Esophagus mucosa (tissue), 1 donor: ENCODE data around the gene KRT20. TPM values are rescaled to one million over a fixed set of nuclear protein-coding genes. Genes with fewer than 3 reads are reported as not detected.
"Not testable (repeated sequence)": the region's sequence is repeated elsewhere in the genome, so short reads cannot be mapped to it uniquely, and the experiment has no call there.

Experiments
- ATAC-seq: fragments of 200-7000 bp; cut with Tn5 transposase; one replicate; pipeline ENCODE4 v1.9.1; 2020
- total RNA-seq: library from RNA; stranded (reverse); gene quantifications from one replicate; pipeline ENCODE4 v1.2.4, GENCODE V29; 2023
- donor health status: DM: yes; HTN: yes; CAD: no.

Gene KRT20
- total RNA-seq, 1 donor from 2014 or later = 0.20 TPM

GRCh38 chr17:40896916-40897455, 11.9 kb upstream of the KRT20 start:
- ATAC-seq = no peak

GRCh38 chr17:40895106-40895730, 10.2 kb upstream of the KRT20 start:
- no peak for ATAC-seq

- no peak for ATAC-seq
Observed at GRCh38 chr17:40888196-40888720, 3.2 kb upstream of the KRT20 start.

GRCh38 chr17:40886090-40886489, 1.0 kb upstream of the KRT20 start:
- ATAC-seq = no peak

GRCh38 chr17:40883626-40884334, 1.3 kb downstream of the KRT20 start:
- ATAC-seq = no peak

GRCh38 chr17:40883031-40883430, 2.0 kb downstream of the KRT20 start:
- ATAC-seq = no peak

- ATAC-seq = no peak
Observed at GRCh38 chr17:40879026-40879425, 6.0 kb downstream of the KRT20 start.

GRCh38 chr17:40878044-40878443, 7.0 kb downstream of the KRT20 start:
- ATAC-seq = no peak

GRCh38 chr17:40873801-40874200, 11.2 kb downstream of the KRT20 start:
- no peak for ATAC-seq

- ATAC-seq = no peak
Observed at GRCh38 chr17:40873255-40873654, 11.8 kb downstream of the KRT20 start.

GRCh38 chr17:40872416-40872815, 12.6 kb downstream of the KRT20 start:
- no peak for ATAC-seq

- no peak for ATAC-seq
Observed at GRCh38 chr17:40871316-40871715, 13.7 kb downstream of the KRT20 start.

GRCh38 chr17:40870136-40870535, 14.9 kb downstream of the KRT20 start:
- ATAC-seq = no peak

GRCh38 chr17:40866838-40867237, 18.2 kb downstream of the KRT20 start, which contains the start of gene KRT12:
TSS of gene KRT12 (minus strand) at chr17:40867223. CDS start at chr17:40867186, 37 bp downstream.
- no peak for ATAC-seq

GRCh38 chr17:40864661-40865390, 20.2 kb downstream of the KRT20 start:
- ATAC-seq = no peak

- ATAC-seq = no peak
Observed at GRCh38 chr17:40862985-40863733, 21.9 kb downstream of the KRT20 start.

GRCh38 chr17:40859536-40859935, 25.5 kb downstream of the KRT20 start:
- no peak for ATAC-seq

GRCh38 chr17:40858667-40859066, 26.4 kb downstream of the KRT20 start:
- ATAC-seq = not testable (repeated sequence)

GRCh38 chr17:40857535-40857934, 27.5 kb downstream of the KRT20 start:
- no peak for ATAC-seq

GRCh38 chr17:40854175-40854814, 30.7 kb downstream of the KRT20 start:
- ATAC-seq = peak; percentile 85

GRCh38 chr17:40852364-40852763, 32.7 kb downstream of the KRT20 start:
- ATAC-seq = no peak
